ENCODE measurements around the gene ANAPC13.

GRCh38 chr3:134463676-134464063, 22.1 kb downstream of the ANAPC13 start:
- no peak for TF ChIP-seq CTCF (IDR thresholded peaks at IDR 0.05)
- TF ChIP-seq POLR2A (IDR thresholded peaks at IDR 0.05) = no peak
- no peak for TF ChIP-seq POLR2AphosphoS5 (IDR thresholded peaks at IDR 0.05)
- TF ChIP-seq EP300 (IDR thresholded peaks at IDR 0.05) = no peak

All from sigmoid colon (tissue), 4 donors.